ENCODE results near the gene OR6C65. TPM values are rescaled to one million over a fixed set of nuclear protein-coding genes. Genes with fewer than 3 reads are reported as not detected.
"Not testable (repeated sequence)": the region's sequence is repeated elsewhere in the genome, so short reads cannot be mapped to it uniquely, and the experiment has no call there.

The OR6C65 gene
- total RNA-seq, 2 donors from 2014 or later = not detected

- no peak overlapping the region for H3K4me3 Mint-ChIP-seq
- H3K36me3 Mint-ChIP-seq (ENCODE audit: low read depth) = no peaks in the 10 kb centered on the region
- H3K4me1 Mint-ChIP-seq = no peaks in the 10 kb centered on the region
- H3K27ac Mint-ChIP-seq = no peak overlapping the region
- peaks cover 49% of the 10 kb centered on the region for H3K27me3 Mint-ChIP-seq
- ATAC-seq (replicated peaks) = no peak
- H3K9me3 Mint-ChIP-seq = no peaks in the 10 kb centered on the region
These were observed 20.1 kb downstream of the OR6C65 start for GRCh38 chr12:55420307-55420962.

GRCh38 chr12:55425954-55426353 is 25.6 kb downstream of the OR6C65 start, which contains the start of gene OR6C76:
Gene OR6C76, plus strand, starts transcription at chr12:55426254. Its CDS starts 0 bp downstream, at chr12:55426254.
- Mint-ChIP-seq H3K27ac (no peak within 1 kb of the TSS), H3K4me1 (no peaks in the 10 kb centered on the region), H3K9me3 (no peaks in the 10 kb centered on the region), H3K4me3 (no peak within 1 kb of the TSS), H3K36me3 (ENCODE audit: low read depth) (no peaks in the 10 kb centered on the region), H3K27me3 (peaks cover 21% of the 10 kb centered on the region)
- ATAC-seq (replicated peaks) = no peak

- Mint-ChIP-seq H3K4me1 (no peaks in the 10 kb centered on the region), H3K36me3 (ENCODE audit: low read depth) (no peaks in the 10 kb centered on the region), H3K9me3 (peaks cover 3% of the 10 kb centered on the region), H3K4me3 (no peak overlapping the region), H3K27ac (no peak overlapping the region), H3K27me3 (peaks cover 21% of the 10 kb centered on the region)
- no peak for ATAC-seq (replicated peaks)
These were observed 28.3 kb downstream of the OR6C65 start for GRCh38 chr12:55428331-55429243.

- peaks cover 18% of the 10 kb centered on the region for H3K27me3 Mint-ChIP-seq
- ATAC-seq (replicated peaks); H3K27ac Mint-ChIP-seq; H3K4me3 Mint-ChIP-seq; H3K4me1 Mint-ChIP-seq; H3K36me3 Mint-ChIP-seq (ENCODE audit: low read depth): not testable (repeated sequence)
- peaks cover 11% of the 10 kb centered on the region for H3K9me3 Mint-ChIP-seq
These were observed 40.9 kb downstream of the OR6C65 start for GRCh38 chr12:55441233-55441632.

- no peaks in the 10 kb centered on the region for H3K4me1 Mint-ChIP-seq
- H3K27me3 Mint-ChIP-seq = peaks cover 16% of the 10 kb centered on the region
- no peaks in the 10 kb centered on the region for H3K36me3 Mint-ChIP-seq (ENCODE audit: low read depth)
- no peak within 1 kb of the TSS for H3K27ac Mint-ChIP-seq
- H3K4me3 Mint-ChIP-seq = no peak within 1 kb of the TSS
- ATAC-seq (replicated peaks) = no peak
- H3K9me3 Mint-ChIP-seq = peaks cover 11% of the 10 kb centered on the region
These were observed 43.4 kb downstream of the OR6C65 start, which contains the start of gene OR6C2 for GRCh38 chr12:55443776-55444175. Gene OR6C2, plus strand, starts transcription at chr12:55444076. Its CDS starts 8,138 bp downstream, at chr12:55452214.

- no peak overlapping the region for H3K27ac Mint-ChIP-seq
- no peak overlapping the region for H3K4me3 Mint-ChIP-seq
- no peak for ATAC-seq (replicated peaks)
- no peaks in the 10 kb centered on the region for H3K36me3 Mint-ChIP-seq (ENCODE audit: low read depth)
- H3K9me3 Mint-ChIP-seq = peaks cover 5% of the 10 kb centered on the region
- no peaks in the 10 kb centered on the region for H3K4me1 Mint-ChIP-seq
- H3K27me3 Mint-ChIP-seq = peaks cover 12% of the 10 kb centered on the region
These were observed 45.0 kb downstream of the OR6C65 start for GRCh38 chr12:55445357-55445756.

- ATAC-seq (replicated peaks) = no peak
These were observed 46.0 kb downstream of the OR6C65 start for GRCh38 chr12:55446326-55446725.

GRCh38 chr12:55448825-55449224 is 48.5 kb downstream of the OR6C65 start:
- Mint-ChIP-seq H3K4me1 (no peaks in the 10 kb centered on the region), H3K27me3 (peaks cover 21% of the 10 kb centered on the region), H3K4me3 (no peak overlapping the region), H3K36me3 (ENCODE audit: low read depth) (no peaks in the 10 kb centered on the region), H3K9me3 (no peaks in the 10 kb centered on the region), H3K27ac (no peak overlapping the region)
- ATAC-seq (replicated peaks) = no peak

More at GRCh38 chr12:55446326-55446725, 46.0 kb downstream of the OR6C65 start:
- Mint-ChIP-seq H3K4me3 (no peak overlapping the region), H3K27ac (no peak overlapping the region), H3K4me1 (no peaks in the 10 kb centered on the region), H3K27me3 (peaks cover 11% of the 10 kb centered on the region), H3K9me3 (no peaks in the 10 kb centered on the region), H3K36me3 (ENCODE audit: low read depth) (no peaks in the 10 kb centered on the region)

Other genes with a start within 250 kb of the OR6C65 start
- not detected for gene OR10A7, start 179.5 kb upstream of the OR6C65 start, total RNA-seq
- gene OR6C74, start 155.9 kb upstream of the OR6C65 start, total RNA-seq = not detected
- not detected for gene OR6C6, start 104.0 kb upstream of the OR6C65 start, total RNA-seq
- not detected for gene OR6C1, start 86.2 kb upstream of the OR6C65 start, total RNA-seq
- gene OR6C3, start 69.8 kb upstream of the OR6C65 start, total RNA-seq = not detected
- gene OR6C75, start 37.6 kb upstream of the OR6C65 start, total RNA-seq = not detected
- not detected for gene OR6C76, start 25.7 kb downstream of the OR6C65 start, total RNA-seq
- gene OR6C2, start 43.5 kb downstream of the OR6C65 start, total RNA-seq = not detected
- not detected for gene OR6C70, start 69.6 kb downstream of the OR6C65 start, total RNA-seq
- gene OR6C68, start 91.8 kb downstream of the OR6C65 start, total RNA-seq = not detected
- gene OR6C4, start 149.1 kb downstream of the OR6C65 start, total RNA-seq = not detected
- under 1 TPM in 1 of 2 donors, not detected in 1; 0.15 TPM for gene OR2AP1, start 171.9 kb downstream of the OR6C65 start, total RNA-seq
- not detected for gene OR10P1, start 236.4 kb downstream of the OR6C65 start, total RNA-seq